ENCODE measurements around the gene TMEM115. TPM values are rescaled to one million over a fixed set of nuclear protein-coding genes. Genes with fewer than 3 reads are reported as not detected.
A peak's percentile ranks its signal among the peaks of the same experiment; 100 is the strongest.

TMEM115 gene
- total and polyA plus RNA-seq, 2 of the 13 experiments (the other 11 are each of a cell fraction or from before 2014, with no cell fraction given), result 22.1 to 30.7 TPM

GRCh38 chr3:50358911-50359759 is at the start of gene TMEM115 (continued):
- TF ChIP-seq ZNF652 (CRISPR knock-in tag; IDR thresholded peaks at IDR 0.05; ENCODE audit: borderline replicate concordance, low read depth) (0 out of 2 replicates have a peak, but pooled peaks have one; percentile 10), TSC22D2 (CRISPR knock-in tag; IDR thresholded peaks at IDR 0.05; ENCODE audit: borderline replicate concordance) (peak; percentile 62; the same call in 1 of the 2 replicates), SPEN (CRISPR knock-in tag; IDR thresholded peaks at IDR 0.05; ENCODE audit: low read depth) (peak; percentile 97), GLI4 (CRISPR knock-in tag; IDR thresholded peaks at IDR 0.05; ENCODE audit: borderline replicate concordance) (peak; percentile 89; the same call in 1 of the 2 replicates), NCOR1 (IDR thresholded peaks at IDR 0.05; ENCODE audit: borderline replicate concordance, low read length) (no peak), ZBTB33 (CRISPR knock-in tag; IDR thresholded peaks at IDR 0.05) (no peak), CBFB (CRISPR knock-in tag; IDR thresholded peaks at IDR 0.05) (peak; percentile 95), SMYD3 (CRISPR knock-in tag; IDR thresholded peaks at IDR 0.05) (no peak), AHR (CRISPR knock-in tag; IDR thresholded peaks at IDR 0.05) (peak; percentile 78; the same call in 1 of the 2 replicates), FOSL2 (CRISPR knock-in tag; IDR thresholded peaks at IDR 0.05) (peak; percentile 26; the same call in 1 of the 2 replicates), ZNF513 (CRISPR knock-in tag; conservative IDR thresholded peaks at IDR 0.05) (no peak), ZNF782 (CRISPR knock-in tag; IDR thresholded peaks at IDR 0.05; ENCODE audit: borderline replicate concordance) (peak; percentile 77), ZNF282 (IDR thresholded peaks at IDR 0.05; ENCODE audit: partially characterized antibody) (no peak), ZBTB7B (CRISPR knock-in tag; IDR thresholded peaks at IDR 0.05) (peak; percentile 85), TP53 (CRISPR knock-in tag; conservative IDR thresholded peaks at IDR 0.05) (no peak), HNRNPL (IDR thresholded peaks at IDR 0.05; ENCODE audit: low read depth, low read length) (peak; percentile 69; the same call in 1 of the 2 replicates), MAFF (IDR thresholded peaks at IDR 0.05; ENCODE audit: low read depth, low read length) (no peak), CCDC6 (CRISPR knock-in tag; IDR thresholded peaks at IDR 0.05) (0 out of 2 replicates have a peak, but pooled peaks have one; percentile 52)
- TF ChIP-seq, protein P1, sequence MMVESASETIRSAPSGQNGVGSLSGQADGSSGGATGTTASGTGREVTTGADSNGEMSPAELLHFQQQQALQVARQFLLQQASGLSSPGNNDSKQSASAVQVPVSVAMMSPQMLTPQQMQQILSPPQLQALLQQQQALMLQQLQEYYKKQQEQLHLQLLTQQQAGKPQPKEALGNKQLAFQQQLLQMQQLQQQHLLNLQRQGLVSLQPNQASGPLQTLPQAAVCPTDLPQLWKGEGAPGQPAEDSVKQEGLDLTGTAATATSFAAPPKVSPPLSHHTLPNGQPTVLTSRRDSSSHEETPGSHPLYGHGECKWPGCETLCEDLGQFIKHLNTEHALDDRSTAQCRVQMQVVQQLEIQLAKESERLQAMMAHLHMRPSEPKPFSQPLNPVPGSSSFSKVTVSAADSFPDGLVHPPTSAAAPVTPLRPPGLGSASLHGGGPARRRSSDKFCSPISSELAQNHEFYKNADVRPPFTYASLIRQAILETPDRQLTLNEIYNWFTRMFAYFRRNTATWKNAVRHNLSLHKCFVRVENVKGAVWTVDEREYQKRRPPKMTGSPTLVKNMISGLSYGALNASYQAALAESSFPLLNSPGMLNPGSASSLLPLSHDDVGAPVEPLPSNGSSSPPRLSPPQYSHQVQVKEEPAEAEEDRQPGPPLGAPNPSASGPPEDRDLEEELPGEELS (CRISPR knock-in tag; IDR thresholded peaks at IDR 0.05), result peak; percentile 32; the same call in 1 of the 2 replicates
- TF ChIP-seq, protein P2, sequence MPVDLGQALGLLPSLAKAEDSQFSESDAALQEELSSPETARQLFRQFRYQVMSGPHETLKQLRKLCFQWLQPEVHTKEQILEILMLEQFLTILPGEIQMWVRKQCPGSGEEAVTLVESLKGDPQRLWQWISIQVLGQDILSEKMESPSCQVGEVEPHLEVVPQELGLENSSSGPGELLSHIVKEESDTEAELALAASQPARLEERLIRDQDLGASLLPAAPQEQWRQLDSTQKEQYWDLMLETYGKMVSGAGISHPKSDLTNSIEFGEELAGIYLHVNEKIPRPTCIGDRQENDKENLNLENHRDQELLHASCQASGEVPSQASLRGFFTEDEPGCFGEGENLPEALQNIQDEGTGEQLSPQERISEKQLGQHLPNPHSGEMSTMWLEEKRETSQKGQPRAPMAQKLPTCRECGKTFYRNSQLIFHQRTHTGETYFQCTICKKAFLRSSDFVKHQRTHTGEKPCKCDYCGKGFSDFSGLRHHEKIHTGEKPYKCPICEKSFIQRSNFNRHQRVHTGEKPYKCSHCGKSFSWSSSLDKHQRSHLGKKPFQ (CRISPR knock-in tag; IDR thresholded peaks at IDR 0.05; ENCODE audit: insufficient replicate concordance), result peak; percentile 55

All from HepG2 (cell line).